Esophagus muscularis mucosa (tissue), 4 donors: ENCODE results near the gene GALNT1. TPM values are rescaled to one million over a fixed set of nuclear protein-coding genes. Genes with fewer than 3 reads are reported as not detected.

ENCODE experiments used
- DNase-seq: peaks from one replicate; pipeline ENCODE4 v3.0.0-alpha.2; 2017; ENCODE audit errors: extremely low spot score
- H3K27ac ChIP-seq, 4 donors: fragments of 200-600 bp; sonication (generic); replicated peaks in 1 of 4; 1 replicate in 3 of 4; 2 replicates in 1 of 4; pipeline ENCODE4 v1.5.1; 2016 to 2019; ENCODE audit warnings: mild to moderate bottlenecking in 1 of 4
- H3K27me3 ChIP-seq, 4 donors: fragments of 200-600 bp; sonication (generic); one replicate each; pipeline versions ENCODE4 v1.5.1 to v1.6.0; 2016 to 2019
- H3K36me3 ChIP-seq, 4 donors: fragments of 200-600 bp; sonication (generic); one replicate each; pipeline ENCODE4 v1.5.1; 2016 to 2019
- H3K4me1 ChIP-seq, 4 donors: fragments of 200-600 bp; sonication (generic); one replicate each; pipeline ENCODE4 v1.5.1; 2016 to 2019
- H3K4me3 ChIP-seq, 4 donors: fragments of 200-600 bp; sonication (generic); 1 replicate in 2 of 4; 2 replicates in 2 of 4; pipeline ENCODE4 v1.5.1; 2016 to 2019; ENCODE audit warnings: mild to moderate bottlenecking in 4 of 4, moderate library complexity in 1 of 4
- H3K9me3 ChIP-seq, 4 donors: fragments of 200-600 bp; sonication (generic); 1 replicate in 3 of 4; 2 replicates in 1 of 4; pipeline ENCODE4 v1.5.1; 2016 to 2019
- CTCF ChIP-seq, 3 experiments: fragments of 200-600 bp in 2 of 3; fragments of 450-650 bp in 1 of 3; sonication (generic) in 2 of 3; IDR thresholded peaks; one replicate each; pipeline ENCODE4 v1.5.1; 2017 to 2019; ENCODE audit warnings: antibody characterized with exemption in 3 of 3, mild to moderate bottlenecking in 2 of 3, moderate library complexity in 1 of 3
- EP300 ChIP-seq: sonication (generic); formaldehyde crosslinking; IDR thresholded peaks from one replicate; pipeline ENCODE4 v1.6.1; 2017; ENCODE audit warnings: antibody characterized with exemption
- POLR2A ChIP-seq: fragments of 450-650 bp; IDR thresholded peaks from one replicate; pipeline ENCODE4 v1.6.1; 2017; ENCODE audit warnings: antibody characterized with exemption, moderate library complexity, mild to moderate bottlenecking, low read depth
- POLR2AphosphoS5 ChIP-seq, 2 donors: sonication (generic); formaldehyde crosslinking; IDR thresholded peaks; one replicate each; pipeline ENCODE4 v1.6.1; 2017; ENCODE audit warnings: antibody characterized with exemption in 2 of 2
- WGBS: methylation state at CpG from one replicate; pipeline ENCODE4 v1.1.5; 2018; 5-methylcytosine and 5-hydroxymethylcytosine counted together
- intact Hi-C: fragments of 100-400 bp; cut with DNase I; formaldehyde crosslinking; loops from one replicate; pipeline ENCODE4 v1.15.1; 2023
- total RNA-seq, 4 donors: library from RNA; depleted of rRNA; stranded (reverse); fragments of >200 nt; gene quantifications; one replicate each; pipeline versions ENCODE4 v1.1.0 to v1.2.1, GENCODE V29; 2016

Gene GALNT1
- total RNA-seq, 4 donors from 2014 or later = 26.4 to 34.5 (median 31.6) TPM

GRCh38 chr18:35637227-35637626 is 55.7 kb downstream of the GALNT1 start:
- Histone ChIP-seq H3K36me3 (no peaks in the 10 kb centered on the region), H3K27ac (no peak overlapping the region), H3K4me1 (peaks cover 10 to 25% (median 12%) of the 10 kb centered on the region in 4 donors), H3K9me3 (no peaks in the 10 kb centered on the region), H3K4me3 (no peak overlapping the region), H3K27me3 (no peaks in the 10 kb centered on the region)
- no peak for TF ChIP-seq CTCF (IDR thresholded peaks at IDR 0.05)
- no peak for TF ChIP-seq EP300
- TF ChIP-seq POLR2AphosphoS5 (IDR thresholded peaks at IDR 0.05) = no peak
- TF ChIP-seq POLR2A = no peak
- intact Hi-C loops = no loop called here
- DNase-seq = no peak
- WGBS = 93% methylated on average over 5 of the region's 5 CpGs

GRCh38 chr18:35639296-35639695 is 57.8 kb downstream of the GALNT1 start:
- no peaks in the 10 kb centered on the region for H3K36me3 ChIP-seq
- H3K27ac ChIP-seq = no peak overlapping the region
- H3K4me1 ChIP-seq = peaks cover 10 to 16% (median 11%) of the 10 kb centered on the region in 4 donors
- no peaks in the 10 kb centered on the region for H3K27me3 ChIP-seq
- intact Hi-C loops = no loop called here
- no peak for DNase-seq
- H3K9me3 ChIP-seq = no peaks in the 10 kb centered on the region
- WGBS = 97% methylated on average over 4 of the region's 4 CpGs
- no peak overlapping the region for H3K4me3 ChIP-seq
- TF ChIP-seq CTCF (IDR thresholded peaks at IDR 0.05) (no peak), EP300 (no peak), POLR2AphosphoS5 (IDR thresholded peaks at IDR 0.05) (no peak), POLR2A (no peak)

- DNase-seq = no peak
- Histone ChIP-seq H3K9me3 (no peaks in the 10 kb centered on the region), H3K27me3 (no peaks in the 10 kb centered on the region), H3K27ac (no peak overlapping the region), H3K4me1 (no peaks in the 10 kb centered on the region), H3K36me3 (no peaks in the 10 kb centered on the region), H3K4me3 (no peak overlapping the region)
- WGBS = 95% methylated on average over 4 of the region's 4 CpGs
- TF ChIP-seq CTCF (IDR thresholded peaks at IDR 0.05) (no peak), EP300 (no peak), POLR2AphosphoS5 (IDR thresholded peaks at IDR 0.05) (no peak)
- intact Hi-C loops = no loop called here
Observed at GRCh38 chr18:35641467-35641866, 59.9 kb downstream of the GALNT1 start.

GRCh38 chr18:35641916-35642315 is 60.4 kb downstream of the GALNT1 start:
- Histone ChIP-seq H3K27ac (no peak overlapping the region), H3K9me3 (no peaks in the 10 kb centered on the region), H3K4me3 (no peak overlapping the region), H3K36me3 (no peaks in the 10 kb centered on the region), H3K4me1 (no peaks in the 10 kb centered on the region), H3K27me3 (no peaks in the 10 kb centered on the region)
- no peak for DNase-seq
- WGBS = 98% methylated on average over 3 of the region's 3 CpGs
- intact Hi-C loops = no loop called here
- TF ChIP-seq POLR2AphosphoS5 (IDR thresholded peaks at IDR 0.05) (no peak), POLR2A (no peak), EP300 (no peak)

- no peak for TF ChIP-seq POLR2A
- no peak for TF ChIP-seq EP300
- no peak for TF ChIP-seq POLR2AphosphoS5 (IDR thresholded peaks at IDR 0.05)
- TF ChIP-seq CTCF (IDR thresholded peaks at IDR 0.05) = no peak
- Histone ChIP-seq H3K27me3 (no peaks in the 10 kb centered on the region), H3K4me1 (no peaks in the 10 kb centered on the region), H3K9me3 (no peaks in the 10 kb centered on the region), H3K4me3 (no peak overlapping the region), H3K36me3 (no peaks in the 10 kb centered on the region), H3K27ac (no peak overlapping the region)
- intact Hi-C loops = no loop called here
- 89% methylated on average over 4 of the region's 4 CpGs for WGBS
- no peak for DNase-seq
Observed at GRCh38 chr18:35642802-35643201, 61.3 kb downstream of the GALNT1 start.
